ENCODE measurements around the gene ESRRB.

Gene ESRRB

DNA sequence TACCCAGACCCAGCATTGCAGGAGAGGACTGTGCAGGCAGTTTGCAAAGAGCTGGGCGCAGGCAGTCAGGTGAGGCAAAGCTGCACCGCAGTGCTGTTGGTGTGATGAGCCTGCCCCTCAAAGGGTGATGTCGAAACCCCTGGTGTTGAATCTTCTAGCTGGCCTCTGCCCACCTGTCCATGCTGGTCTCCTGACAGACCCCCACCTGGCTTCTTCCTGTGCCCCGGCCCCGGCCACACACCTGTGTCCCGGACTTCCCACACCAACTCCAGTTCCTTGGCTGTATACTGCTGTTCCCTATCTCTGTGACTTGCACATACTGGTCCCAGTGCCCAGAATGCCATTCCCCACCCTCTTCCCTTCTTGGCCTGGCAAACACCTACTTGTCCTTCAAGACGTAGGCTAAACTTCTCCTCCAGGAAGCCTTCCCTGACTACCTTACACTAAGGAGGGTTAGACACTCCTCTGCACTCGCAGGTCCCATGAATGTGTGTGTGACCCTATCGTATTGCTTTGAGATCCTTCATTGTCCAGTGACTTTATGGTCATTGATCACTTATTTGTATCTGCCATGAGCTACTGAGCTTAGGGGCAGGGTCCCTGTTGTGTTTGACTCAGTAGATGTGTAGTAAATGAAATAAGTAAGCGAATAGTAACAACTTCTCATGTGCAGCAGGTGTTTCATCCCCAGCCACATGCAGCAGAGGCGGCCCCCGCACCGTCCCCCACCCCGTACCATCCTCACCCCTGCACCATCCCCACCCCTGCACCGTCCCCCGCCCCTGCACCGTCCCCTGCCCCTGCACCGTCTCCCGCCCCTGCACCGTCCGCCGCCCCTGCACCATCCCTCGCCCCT, 37.4 kb downstream of the ESRRB start:
- DNase-seq (ENCODE audit: low spot score in 2 of 2) (no peak), ATAC-seq (peak; percentile 37)
- no peaks in the 10 kb centered on the region for H3K9me3 Mint-ChIP-seq
- H3K4me1 Mint-ChIP-seq = no peaks in the 10 kb centered on the region
- no peak overlapping the region for H3K4me3 Mint-ChIP-seq
- no peak overlapping the region for H3K27ac Mint-ChIP-seq
- no peaks in the 10 kb centered on the region for H3K36me3 Mint-ChIP-seq

DNA sequence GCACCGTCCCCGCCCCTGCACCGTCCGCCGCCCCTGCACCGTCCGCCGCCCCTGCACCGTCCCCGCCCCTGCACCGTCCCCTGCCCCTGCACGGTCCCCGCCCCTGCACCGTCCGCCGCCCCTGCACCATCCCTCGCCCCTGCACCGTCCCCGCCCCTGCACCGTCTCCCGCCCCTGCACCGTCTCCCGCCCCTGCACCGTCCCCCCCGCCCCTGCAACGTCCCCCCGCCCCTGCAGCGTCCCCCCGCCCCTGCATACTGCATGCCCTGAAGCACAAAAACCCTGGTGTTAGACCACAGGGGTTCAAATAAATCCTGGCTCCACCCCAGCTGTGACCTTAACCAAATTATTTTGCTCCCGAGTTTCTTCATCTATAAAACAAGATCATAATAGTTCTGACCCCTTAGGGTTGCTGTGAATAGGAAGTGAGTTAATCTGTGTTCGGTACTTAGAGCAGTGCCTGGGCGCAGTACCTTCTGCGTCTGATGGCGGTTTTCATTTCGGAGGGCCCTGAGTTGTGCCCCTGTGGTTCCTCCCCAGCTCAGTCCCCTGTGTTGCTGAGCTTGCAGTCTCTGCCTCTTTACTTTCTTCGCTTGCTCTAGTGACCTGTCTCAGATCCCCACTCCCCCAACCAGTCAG, 38.1 kb downstream of the ESRRB start:
- ATAC-seq = no peak
- H3K4me3 Mint-ChIP-seq = no peak overlapping the region

DNA sequence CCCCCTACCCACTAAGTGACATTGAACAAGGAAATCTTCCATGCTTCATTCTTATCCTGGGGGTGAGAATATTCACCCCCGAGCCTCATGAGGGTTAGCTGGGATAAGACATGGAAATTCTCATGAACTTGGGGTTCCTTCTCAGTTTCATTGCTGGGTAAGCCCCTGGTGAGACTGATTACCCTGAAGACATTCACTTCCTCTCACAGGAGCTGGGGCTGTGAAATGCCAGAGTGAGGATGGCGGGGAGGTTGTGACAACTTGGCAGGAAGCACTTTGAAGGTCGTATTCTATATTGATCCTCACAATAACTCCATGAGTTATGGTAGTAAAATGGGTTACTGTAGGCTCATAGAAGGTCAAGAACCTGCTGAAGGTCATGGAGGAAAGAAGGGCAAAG, 43.5 kb downstream of the ESRRB start:
- Mint-ChIP-seq H3K4me1 (no peaks in the 10 kb centered on the region), H3K4me3 (no peak overlapping the region), H3K36me3 (no peaks in the 10 kb centered on the region), H3K9me3 (no peaks in the 10 kb centered on the region), H3K27ac (no peak overlapping the region)
- ATAC-seq = no peak
- no peak for DNase-seq (ENCODE audit: low spot score in 2 of 2)

More for the DNA sequence above, 38.1 kb downstream of the ESRRB start:
- no peak for DNase-seq (ENCODE audit: low spot score in 2 of 2)
- Mint-ChIP-seq H3K4me1 (no peaks in the 10 kb centered on the region), H3K9me3 (no peaks in the 10 kb centered on the region), H3K27ac (no peak overlapping the region), H3K36me3 (no peaks in the 10 kb centered on the region)

DNA sequence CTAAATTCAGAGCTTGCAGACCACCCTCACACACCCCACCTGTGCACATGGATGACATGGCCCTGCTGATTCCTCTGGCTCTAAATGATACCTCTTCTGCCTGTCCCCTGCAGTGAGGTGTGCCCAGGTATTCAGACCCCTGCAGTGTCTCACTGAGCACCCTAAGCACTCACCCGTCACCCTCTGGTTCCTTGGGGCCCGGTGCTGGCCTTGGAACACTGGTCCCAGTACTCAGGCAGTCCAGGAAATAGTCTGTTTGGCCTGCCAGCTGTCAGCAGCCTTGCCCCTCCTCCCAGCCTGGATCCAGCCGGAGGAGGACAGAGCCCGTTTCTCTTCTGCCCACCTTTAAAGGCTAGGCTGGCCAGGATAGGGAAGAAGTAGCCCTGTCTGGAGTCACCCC, 44.9 kb downstream of the ESRRB start:
- ATAC-seq (no peak), DNase-seq (ENCODE audit: low spot score in 2 of 2) (no peak)
- Mint-ChIP-seq H3K9me3 (no peaks in the 10 kb centered on the region), H3K27ac (no peak overlapping the region), H3K4me3 (no peak overlapping the region), H3K4me1 (no peaks in the 10 kb centered on the region), H3K36me3 (no peaks in the 10 kb centered on the region)

DNA sequence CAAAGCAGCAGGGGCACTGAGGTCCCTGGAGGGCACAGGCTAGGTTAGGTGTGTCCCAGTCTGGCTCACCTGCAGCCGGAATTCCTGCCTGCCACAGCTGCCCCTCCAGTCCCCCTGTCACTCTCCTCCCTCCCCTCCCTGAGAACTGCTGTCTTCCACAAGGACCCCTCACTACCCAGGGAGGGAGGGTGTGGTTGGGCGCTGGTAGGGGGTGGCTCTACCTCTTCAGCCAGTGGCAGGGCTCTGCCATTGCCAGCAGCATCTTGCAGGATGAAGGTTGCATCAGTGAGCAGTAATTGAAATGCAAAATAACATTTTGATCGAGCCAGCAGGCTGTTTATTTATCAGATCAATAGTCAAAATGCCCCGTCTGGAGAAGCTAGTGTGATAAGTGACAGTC, 45.7 kb downstream of the ESRRB start:
- no peak overlapping the region for H3K27ac Mint-ChIP-seq
- ATAC-seq (no peak), DNase-seq (ENCODE audit: low spot score in 2 of 2) (no peak)
- no peaks in the 10 kb centered on the region for H3K4me1 Mint-ChIP-seq
- H3K36me3 Mint-ChIP-seq = no peaks in the 10 kb centered on the region
- H3K4me3 Mint-ChIP-seq = no peak overlapping the region
- no peaks in the 10 kb centered on the region for H3K9me3 Mint-ChIP-seq

DNA sequence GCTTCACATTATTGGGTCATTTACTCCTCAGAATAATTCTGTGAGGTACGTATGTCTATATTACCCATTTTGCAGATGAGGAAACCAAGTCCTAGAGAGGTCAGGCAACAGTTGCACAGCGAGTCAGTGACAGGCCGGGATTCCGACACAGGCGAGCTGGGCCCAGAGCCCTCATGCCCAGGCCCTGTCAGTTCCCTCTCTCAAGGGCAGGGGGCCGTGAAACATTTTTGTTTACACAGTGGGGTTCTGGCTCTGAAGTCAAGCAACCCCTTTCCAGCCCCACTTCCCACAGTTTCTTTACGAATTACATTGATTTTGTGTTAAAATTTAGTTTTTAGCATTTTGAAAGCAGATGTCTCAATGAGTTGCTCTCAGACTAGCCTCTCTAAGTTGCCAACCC, 46.7 kb downstream of the ESRRB start:
- Mint-ChIP-seq H3K9me3 (no peaks in the 10 kb centered on the region), H3K36me3 (no peaks in the 10 kb centered on the region), H3K27ac (no peak overlapping the region), H3K4me3 (no peak overlapping the region), H3K4me1 (no peaks in the 10 kb centered on the region)
- ATAC-seq (no peak), DNase-seq (ENCODE audit: low spot score in 2 of 2) (no peak)

DNA sequence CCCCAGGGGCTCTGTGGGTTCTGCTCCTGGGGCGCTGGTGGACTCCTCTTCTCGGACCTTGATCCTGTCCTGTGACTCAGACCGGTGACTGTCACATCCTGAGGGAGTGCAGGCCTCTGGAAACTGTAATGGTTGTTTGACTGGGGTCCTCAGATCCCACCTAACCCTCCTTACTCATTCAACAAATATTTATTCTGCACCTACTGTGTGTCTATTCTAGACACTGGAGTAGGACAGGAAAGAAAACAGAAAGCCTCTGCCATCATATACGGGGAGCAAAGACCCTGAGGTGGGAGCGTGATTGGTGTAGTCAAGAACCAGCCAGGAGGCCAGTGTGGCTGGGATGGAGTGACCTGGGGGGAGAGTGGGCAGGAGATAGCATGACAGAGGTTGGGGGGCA, 47.6 kb downstream of the ESRRB start:
- Mint-ChIP-seq H3K4me1 (no peaks in the 10 kb centered on the region), H3K9me3 (no peaks in the 10 kb centered on the region), H3K4me3 (no peak overlapping the region), H3K27ac (no peak overlapping the region), H3K36me3 (no peaks in the 10 kb centered on the region)
- DNase-seq (ENCODE audit: low spot score in 2 of 2) = no peak
- no peak for ATAC-seq

DNA sequence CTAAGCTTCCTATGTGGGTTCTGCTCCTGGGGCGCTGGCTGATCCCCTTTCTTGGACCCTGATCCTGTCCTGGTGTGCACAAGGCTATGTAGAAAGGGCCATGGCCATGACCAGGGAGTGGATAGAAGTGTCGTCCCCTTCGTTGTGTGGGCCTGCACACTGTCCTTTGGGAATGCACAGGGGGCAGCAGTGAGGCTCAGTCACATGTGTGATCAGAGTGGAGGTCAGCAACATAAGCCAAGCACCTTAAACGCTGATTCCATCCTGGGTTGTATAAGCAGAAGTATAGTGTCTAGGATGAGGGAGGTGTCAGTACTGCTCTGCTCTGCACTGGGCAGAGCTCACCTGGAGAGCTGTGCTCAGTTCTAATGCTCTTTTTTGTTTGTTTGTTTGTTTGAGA, 48.4 kb downstream of the ESRRB start:
- Mint-ChIP-seq H3K4me3 (no peak overlapping the region), H3K9me3 (no peaks in the 10 kb centered on the region), H3K4me1 (no peaks in the 10 kb centered on the region), H3K36me3 (no peaks in the 10 kb centered on the region), H3K27ac (no peak overlapping the region)
- DNase-seq (ENCODE audit: low spot score in 2 of 2) (no peak), ATAC-seq (peak; percentile 25)

DNA sequence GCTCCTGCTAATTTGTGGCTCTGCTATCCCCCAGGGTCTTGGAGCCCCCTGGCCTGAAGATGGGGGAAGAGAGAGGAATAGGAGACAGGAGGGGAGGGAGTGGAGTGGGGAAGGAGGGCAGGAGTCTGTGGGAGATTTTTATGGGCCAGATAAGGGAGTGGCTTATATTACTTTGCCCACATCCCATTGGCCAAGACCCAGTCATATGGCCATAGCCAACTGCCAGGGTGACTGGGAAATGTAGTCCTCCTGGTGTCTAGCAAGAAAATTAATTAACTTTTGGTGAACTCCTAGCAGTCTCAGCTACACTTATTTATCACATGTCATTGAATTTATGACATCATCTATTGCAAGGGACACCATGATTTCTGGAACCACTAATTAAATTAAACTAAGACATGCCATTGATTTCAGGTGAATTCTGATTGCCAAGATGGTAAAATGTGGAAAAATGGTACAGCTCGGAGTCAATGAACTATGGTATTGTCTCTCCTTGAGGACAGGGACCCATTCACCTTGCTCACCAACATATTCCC, 50.3 kb downstream of the ESRRB start:
- H3K4me1 Mint-ChIP-seq = no peaks in the 10 kb centered on the region
- DNase-seq (ENCODE audit: low spot score in 2 of 2) (no peak), ATAC-seq (no peak)
- H3K36me3 Mint-ChIP-seq = no peaks in the 10 kb centered on the region
- no peak overlapping the region for H3K4me3 Mint-ChIP-seq
- H3K9me3 Mint-ChIP-seq = no peaks in the 10 kb centered on the region
- no peak overlapping the region for H3K27ac Mint-ChIP-seq

DNA sequence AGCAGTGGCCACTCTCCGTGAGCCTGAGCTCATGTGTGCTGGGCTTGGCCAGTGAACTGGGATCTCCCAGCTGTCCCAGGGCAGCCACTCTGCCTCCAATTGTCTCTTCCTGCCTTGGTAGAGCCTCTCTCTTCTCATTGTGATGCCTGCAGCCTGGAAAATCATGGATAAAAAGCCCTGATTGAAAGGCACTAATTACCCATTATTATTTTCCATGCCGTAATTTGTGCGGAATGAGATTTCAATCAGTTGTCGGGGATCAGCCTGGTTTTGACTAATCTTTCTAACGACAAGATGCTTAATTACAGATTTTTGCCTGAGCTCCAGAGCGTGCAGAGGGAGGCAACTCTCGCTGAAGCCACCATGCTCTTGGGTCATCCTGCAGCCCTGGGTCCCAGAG, 52.7 kb downstream of the ESRRB start:
- H3K4me1 Mint-ChIP-seq = no peaks in the 10 kb centered on the region
- H3K27ac Mint-ChIP-seq = no peak overlapping the region
- no peak overlapping the region for H3K4me3 Mint-ChIP-seq
- DNase-seq (ENCODE audit: low spot score in 2 of 2) = no peak
- H3K36me3 Mint-ChIP-seq = no peaks in the 10 kb centered on the region
- ATAC-seq = no peak
- H3K9me3 Mint-ChIP-seq = no peaks in the 10 kb centered on the region

DNA sequence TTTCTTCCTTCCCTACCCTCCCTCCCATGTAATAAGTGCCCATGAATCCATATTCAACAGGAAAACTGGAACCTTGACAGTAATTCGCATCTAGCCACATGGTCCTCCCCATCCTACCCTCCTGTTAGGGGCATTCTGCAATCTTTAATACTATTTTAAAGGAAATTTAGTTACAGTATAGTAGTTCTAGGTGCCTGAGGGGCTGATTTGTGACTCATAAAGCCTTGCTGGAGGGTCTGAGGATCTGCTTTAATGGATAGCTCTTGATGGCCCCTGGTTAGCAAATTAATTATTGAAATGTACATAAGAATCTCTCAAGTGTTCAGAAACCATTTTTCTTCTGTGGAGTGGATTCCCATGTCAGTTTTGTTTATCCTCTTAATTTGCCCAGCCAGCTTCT, 54.1 kb downstream of the ESRRB start:
- ATAC-seq (no peak), DNase-seq (ENCODE audit: low spot score in 2 of 2) (no peak)
- no peak overlapping the region for H3K27ac Mint-ChIP-seq
- H3K4me3 Mint-ChIP-seq = no peak overlapping the region
- H3K36me3 Mint-ChIP-seq = no peaks in the 10 kb centered on the region
- H3K4me1 Mint-ChIP-seq = no peaks in the 10 kb centered on the region
- H3K9me3 Mint-ChIP-seq = no peaks in the 10 kb centered on the region

DNA sequence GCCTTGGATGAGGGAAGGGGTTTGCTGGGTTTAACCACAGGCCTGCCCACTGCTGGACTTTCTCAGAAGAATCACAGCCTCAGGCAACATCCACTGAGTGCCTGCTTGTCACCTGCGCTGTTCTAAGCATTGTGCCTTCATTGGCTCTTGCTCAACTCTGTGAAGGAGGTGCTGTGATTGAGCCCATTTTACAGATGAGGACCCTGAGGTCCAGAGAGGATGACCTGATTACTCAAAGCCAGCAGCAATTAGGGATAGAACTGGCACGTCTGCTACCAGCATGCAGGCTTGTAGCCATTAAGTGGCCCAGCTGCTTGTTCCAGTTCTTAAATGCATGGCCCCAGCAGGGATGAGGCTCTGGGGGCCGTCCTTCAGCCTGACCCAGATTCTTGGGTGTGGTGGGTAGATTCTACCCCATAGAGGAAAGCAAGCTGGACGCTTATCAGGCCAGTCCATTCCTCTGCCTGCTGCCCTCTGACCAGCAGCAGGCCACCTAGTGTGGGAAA, 54.6 kb downstream of the ESRRB start:
- H3K27ac Mint-ChIP-seq = no peak overlapping the region
- H3K4me3 Mint-ChIP-seq = no peak overlapping the region
- no peaks in the 10 kb centered on the region for H3K36me3 Mint-ChIP-seq
- H3K4me1 Mint-ChIP-seq = no peaks in the 10 kb centered on the region
- no peaks in the 10 kb centered on the region for H3K9me3 Mint-ChIP-seq
- DNase-seq (ENCODE audit: low spot score in 2 of 2) = no peak
- no peak for ATAC-seq

DNA sequence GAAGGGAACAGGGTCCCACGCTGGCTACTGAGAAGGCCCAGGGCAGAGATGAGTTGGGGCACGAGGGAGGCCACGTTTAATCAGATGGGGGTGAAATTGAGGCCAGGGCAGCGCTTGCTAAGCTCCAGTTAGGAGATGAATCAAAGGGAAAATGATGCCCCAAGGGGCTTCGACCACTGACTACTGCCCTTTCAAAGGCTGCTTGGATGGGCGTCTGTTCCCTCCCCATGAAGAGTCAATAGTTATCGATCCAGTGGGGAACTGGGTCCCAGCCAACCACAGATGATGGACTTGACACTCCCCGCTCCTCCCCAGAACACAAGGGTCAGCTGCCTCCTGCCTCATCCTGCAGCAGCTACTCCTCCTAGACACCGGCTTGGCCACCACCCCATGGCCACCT, 55.6 kb downstream of the ESRRB start:
- Mint-ChIP-seq H3K9me3 (no peaks in the 10 kb centered on the region), H3K4me1 (no peaks in the 10 kb centered on the region), H3K36me3 (no peaks in the 10 kb centered on the region), H3K4me3 (no peak overlapping the region), H3K27ac (no peak overlapping the region)
- ATAC-seq = no peak
- DNase-seq (ENCODE audit: low spot score in 2 of 2) = no peak

DNA sequence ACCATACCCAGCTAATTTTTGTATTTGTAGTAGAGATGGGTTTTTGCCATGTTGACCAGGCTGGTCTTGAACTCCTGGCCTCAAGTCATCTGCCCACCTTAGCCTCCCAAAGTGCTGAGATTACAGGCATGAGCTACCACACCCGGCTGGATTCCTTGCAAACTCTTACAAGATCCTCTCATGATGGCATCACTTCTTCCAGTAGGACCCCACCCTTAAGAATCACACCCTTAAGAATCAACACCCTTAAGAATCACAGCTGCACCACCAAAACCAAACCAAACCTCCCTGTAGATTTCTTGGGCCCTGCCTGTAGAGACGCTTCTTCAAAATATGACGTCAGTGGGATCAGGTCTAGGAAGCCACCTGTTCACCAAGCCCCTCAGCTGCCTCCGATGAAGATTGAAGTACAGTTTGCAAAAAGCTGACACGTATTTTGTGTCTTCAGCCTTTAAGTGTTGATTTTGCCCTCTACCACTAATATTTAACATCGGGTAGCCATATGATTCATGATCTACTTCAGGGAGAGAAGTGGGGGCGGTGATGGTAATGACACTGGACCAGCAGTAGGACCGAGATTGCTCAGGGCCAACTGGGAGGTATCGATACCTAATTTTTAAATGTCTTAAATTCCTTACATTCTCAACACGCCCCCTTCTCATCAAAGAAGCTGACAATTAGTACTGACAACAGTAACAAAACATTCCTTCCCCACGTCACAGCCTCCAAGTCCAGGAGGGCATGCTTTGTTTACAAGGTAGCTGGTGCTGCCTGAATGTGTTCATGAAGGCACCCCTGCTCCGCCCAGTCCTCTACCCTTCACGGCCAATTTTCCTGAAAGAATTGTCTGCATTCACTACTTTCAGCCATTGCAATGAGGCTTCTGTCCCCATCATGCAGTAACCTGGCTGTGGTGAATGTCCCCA, 57.2 kb downstream of the ESRRB start:
- Mint-ChIP-seq H3K9me3 (no peaks in the 10 kb centered on the region), H3K36me3 (no peaks in the 10 kb centered on the region), H3K4me1 (no peaks in the 10 kb centered on the region), H3K4me3 (no peak overlapping the region), H3K27ac (no peak overlapping the region)
- DNase-seq (ENCODE audit: low spot score in 2 of 2) (no peak), ATAC-seq (no peak)

DNA sequence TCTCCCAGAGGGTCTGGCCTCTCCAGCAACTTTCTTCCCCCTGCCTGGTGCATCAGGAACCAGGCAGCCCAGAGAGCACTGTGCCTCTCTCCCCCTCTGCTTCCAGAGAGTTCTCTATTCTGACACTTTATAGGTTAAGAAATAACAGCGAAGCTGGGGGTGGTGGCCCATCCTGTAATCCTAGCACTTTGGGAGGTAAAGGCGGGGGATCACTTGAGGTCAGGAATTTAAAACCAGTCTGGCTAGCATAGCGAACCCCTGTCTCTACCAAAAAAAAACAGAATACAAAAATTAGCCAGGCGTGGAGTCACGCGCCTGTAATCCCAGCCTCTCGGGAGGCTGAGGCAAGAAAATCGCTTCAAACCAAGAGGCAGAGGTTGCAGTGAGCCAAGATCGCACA, 58.3 kb downstream of the ESRRB start:
- no peaks in the 10 kb centered on the region for H3K4me1 Mint-ChIP-seq
- no peak overlapping the region for H3K4me3 Mint-ChIP-seq
- DNase-seq (ENCODE audit: low spot score in 2 of 2) (no peak), ATAC-seq (no peak)
- H3K27ac Mint-ChIP-seq = no peak overlapping the region
- no peaks in the 10 kb centered on the region for H3K9me3 Mint-ChIP-seq
- no peaks in the 10 kb centered on the region for H3K36me3 Mint-ChIP-seq
